Neural cell (in vitro differentiated cells): Measurements from ENCODE around the gene LGR4. TPM values are rescaled to one million over a fixed set of nuclear protein-coding genes. Genes with fewer than 3 reads are reported as not detected.

Source experiments
- H2AFZ ChIP-seq: fragments of 200-600, 300-800 bp; sonication (generic), shearing (Covaris generic); 2 replicates; pipeline ENCODE4 v1.6.0; 2014; ENCODE audit warnings: low read depth, mild to moderate bottlenecking, antibody characterized with exemption, low read length, moderate library complexity
- H3F3A ChIP-seq: fragments of 200-600 bp; shearing (Covaris generic); 2 replicates; pipeline ENCODE4 v1.6.1; 2016; ENCODE audit warnings: mild to moderate bottlenecking, moderate library complexity, mixed read lengths, antibody characterized with exemption, low read length; ENCODE audit not compliant: insufficient read depth, poor library complexity, severe bottlenecking
- H3K27ac ChIP-seq: fragments of 200-600, 300-800 bp; sonication (generic), shearing (Covaris generic); 2 replicates; pipeline ENCODE4 v1.5.1; 2014; ENCODE audit warnings: mild to moderate bottlenecking, low read length, moderate library complexity
- H3K27me3 ChIP-seq: fragments of 300-800, 200-600 bp; sonication (generic), shearing (Covaris generic); 2 replicates; pipeline ENCODE4 v1.6.0; 2014; ENCODE audit warnings: mild to moderate bottlenecking, low read depth, low read length, moderate library complexity; ENCODE audit not compliant: insufficient read depth
- H3K36me3 ChIP-seq: fragments of 300-800, 200-600 bp; sonication (generic), shearing (Covaris generic); 2 replicates; pipeline ENCODE4 v1.5.1; 2014; ENCODE audit warnings: mild to moderate bottlenecking, antibody characterized with exemption, low read length, moderate library complexity; ENCODE audit not compliant: insufficient read depth
- H3K4me2 ChIP-seq: fragments of 300-800, 200-600 bp; sonication (generic), shearing (Covaris generic); 2 replicates; pipeline ENCODE4 v1.6.0; 2014; ENCODE audit warnings: mild to moderate bottlenecking, low read length
- H3K4me3 ChIP-seq: fragments of 300-800, 200-600 bp; sonication (generic), shearing (Covaris generic); 2 replicates; pipeline ENCODE4 v1.5.1; 2014; ENCODE audit warnings: mild to moderate bottlenecking, low read length, moderate library complexity
- H3K79me2 ChIP-seq: fragments of 200-600 bp; shearing (Covaris generic); replicated peaks from 2 replicates; pipeline ENCODE4 v1.6.0; 2014; ENCODE audit warnings: mild to moderate bottlenecking, low read length, moderate library complexity; ENCODE audit not compliant: insufficient read depth
- H3K9ac ChIP-seq: fragments of 300-800, 200-600 bp; sonication (generic), shearing (Covaris generic); 2 replicates; pipeline ENCODE4 v1.6.1; 2016; ENCODE audit warnings: mild to moderate bottlenecking, low read length, mixed read lengths
- H3K9me2 ChIP-seq: fragments of 200-600 bp; shearing (Covaris generic); 2 replicates; pipeline ENCODE4 v1.6.1; 2016; ENCODE audit warnings: mild to moderate bottlenecking, low read length, mixed read lengths; ENCODE audit not compliant: insufficient read depth
- H3K9me3 ChIP-seq: fragments of 200-600, 300-800 bp; sonication (generic), shearing (Covaris generic); 2 replicates; pipeline ENCODE4 v1.6.1; 2016; ENCODE audit warnings: mild to moderate bottlenecking, mixed run types, low read length, moderate library complexity, mixed read lengths
- H4K20me1 ChIP-seq: fragments of 200-600 bp; shearing (Covaris generic); 2 replicates; pipeline ENCODE4 v1.6.1; 2016; ENCODE audit warnings: mild to moderate bottlenecking, mixed run types; ENCODE audit not compliant: insufficient read depth
- EP300 ChIP-seq: fragments of 450-650 bp; conservative IDR thresholded peaks from 2 replicates; pipeline ENCODE4 v1.6.1; 2014; ENCODE audit warnings: antibody characterized with exemption, mild to moderate bottlenecking, moderate library complexity; ENCODE audit not compliant: poor library complexity, severe bottlenecking
- EZH2 ChIP-seq: fragments of 200-600, 300-800 bp; shearing (Covaris generic), sonication (generic); IDR thresholded peaks from 2 replicates; pipeline ENCODE4 v1.6.1; 2014; ENCODE audit warnings: antibody characterized with exemption, low read length, borderline replicate concordance, mild to moderate bottlenecking; ENCODE audit not compliant: insufficient read depth, poor library complexity, severe bottlenecking
- MXI1 ChIP-seq: fragments of 450-650 bp; conservative IDR thresholded peaks from 2 replicates; pipeline ENCODE4 v1.6.1; 2014; ENCODE audit warnings: antibody characterized with exemption, mild to moderate bottlenecking; ENCODE audit not compliant: poor library complexity, severe bottlenecking
- POLR2AphosphoS5 ChIP-seq: IDR thresholded peaks from 2 replicates; pipeline ENCODE4 v1.6.1; 2012
- RAD21 ChIP-seq: fragments of 450-650 bp; conservative IDR thresholded peaks from 2 replicates; pipeline ENCODE4 v1.6.1; 2014; ENCODE audit warnings: antibody characterized with exemption, mild to moderate bottlenecking, moderate library complexity
- SMC3 ChIP-seq: fragments of 450-650 bp; conservative IDR thresholded peaks from 2 replicates; pipeline ENCODE4 v1.6.1; 2014; ENCODE audit warnings: antibody characterized with exemption, mild to moderate bottlenecking, moderate library complexity; ENCODE audit not compliant: poor library complexity
- TAF1 ChIP-seq: IDR thresholded peaks from 2 replicates; pipeline ENCODE4 v1.6.1; 2012; ENCODE audit warnings: low read depth
- polyA plus RNA-seq: library from polyadenylated mRNA; depleted of rRNA; stranded (reverse); fragments of >200 nt; gene quantifications from 2 replicates; pipeline ENCODE4 v1.2.3, GENCODE V29; 2014
- TF ChIP-seq, protein P1 (sequence below): fragments of 450-650 bp; IDR thresholded peaks from 2 replicates; pipeline ENCODE4 v1.5.1; 2014; ENCODE audit warnings: antibody characterized with exemption, mild to moderate bottlenecking, moderate library complexity; ENCODE audit not compliant: poor library complexity, severe bottlenecking
- TF ChIP-seq, protein P2 (sequence below): IDR thresholded peaks from 2 replicates; pipeline ENCODE4 v1.6.1; 2012; ENCODE audit warnings: borderline replicate concordance

Gene LGR4
- polyA plus RNA-seq, 1 donor from 2014 or later, result 11.2 TPM

DNA sequence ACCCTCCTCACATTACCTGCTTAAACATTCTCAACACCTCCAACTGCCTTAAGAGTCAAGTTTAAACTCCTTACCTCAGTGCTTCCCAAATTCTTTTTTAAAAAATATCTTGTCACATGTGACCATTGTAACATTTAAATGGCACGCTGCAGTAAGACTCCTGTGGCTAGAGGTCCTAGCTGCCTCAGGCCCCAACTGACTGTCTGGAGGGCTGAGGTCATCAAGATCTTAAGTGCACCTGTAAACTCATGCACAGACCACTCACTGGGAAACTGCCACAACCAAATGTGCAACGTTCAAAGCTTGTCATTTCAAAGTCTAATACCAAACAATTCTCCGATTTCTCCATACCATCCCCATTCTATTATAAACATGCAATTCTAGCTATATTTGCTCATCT lies 93.1 kb downstream of the LGR4 start:
- Histone ChIP-seq H3K4me3 (no peak overlapping the region), H2AFZ (no peak overlapping the region), H3F3A (no peaks in the 10 kb centered on the region), H3K27me3 (no peaks in the 10 kb centered on the region), H3K27ac (no peak overlapping the region), H3K36me3 (no peaks in the 10 kb centered on the region), H4K20me1 (no peaks in the 10 kb centered on the region), H3K9ac (no peak overlapping the region), H3K4me2 (no peak overlapping the region), H3K9me2 (no peaks in the 10 kb centered on the region), H3K79me2 (no peaks in the 10 kb centered on the region), H3K9me3 (no peaks in the 10 kb centered on the region)
- no peak for TF ChIP-seq EZH2
- no peak for TF ChIP-seq SMC3
- TF ChIP-seq, protein P1, sequence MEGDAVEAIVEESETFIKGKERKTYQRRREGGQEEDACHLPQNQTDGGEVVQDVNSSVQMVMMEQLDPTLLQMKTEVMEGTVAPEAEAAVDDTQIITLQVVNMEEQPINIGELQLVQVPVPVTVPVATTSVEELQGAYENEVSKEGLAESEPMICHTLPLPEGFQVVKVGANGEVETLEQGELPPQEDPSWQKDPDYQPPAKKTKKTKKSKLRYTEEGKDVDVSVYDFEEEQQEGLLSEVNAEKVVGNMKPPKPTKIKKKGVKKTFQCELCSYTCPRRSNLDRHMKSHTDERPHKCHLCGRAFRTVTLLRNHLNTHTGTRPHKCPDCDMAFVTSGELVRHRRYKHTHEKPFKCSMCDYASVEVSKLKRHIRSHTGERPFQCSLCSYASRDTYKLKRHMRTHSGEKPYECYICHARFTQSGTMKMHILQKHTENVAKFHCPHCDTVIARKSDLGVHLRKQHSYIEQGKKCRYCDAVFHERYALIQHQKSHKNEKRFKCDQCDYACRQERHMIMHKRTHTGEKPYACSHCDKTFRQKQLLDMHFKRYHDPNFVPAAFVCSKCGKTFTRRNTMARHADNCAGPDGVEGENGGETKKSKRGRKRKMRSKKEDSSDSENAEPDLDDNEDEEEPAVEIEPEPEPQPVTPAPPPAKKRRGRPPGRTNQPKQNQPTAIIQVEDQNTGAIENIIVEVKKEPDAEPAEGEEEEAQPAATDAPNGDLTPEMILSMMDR, result no peak
- no peak for TF ChIP-seq EP300
- no peak for TF ChIP-seq MXI1
- TF ChIP-seq, protein P2, sequence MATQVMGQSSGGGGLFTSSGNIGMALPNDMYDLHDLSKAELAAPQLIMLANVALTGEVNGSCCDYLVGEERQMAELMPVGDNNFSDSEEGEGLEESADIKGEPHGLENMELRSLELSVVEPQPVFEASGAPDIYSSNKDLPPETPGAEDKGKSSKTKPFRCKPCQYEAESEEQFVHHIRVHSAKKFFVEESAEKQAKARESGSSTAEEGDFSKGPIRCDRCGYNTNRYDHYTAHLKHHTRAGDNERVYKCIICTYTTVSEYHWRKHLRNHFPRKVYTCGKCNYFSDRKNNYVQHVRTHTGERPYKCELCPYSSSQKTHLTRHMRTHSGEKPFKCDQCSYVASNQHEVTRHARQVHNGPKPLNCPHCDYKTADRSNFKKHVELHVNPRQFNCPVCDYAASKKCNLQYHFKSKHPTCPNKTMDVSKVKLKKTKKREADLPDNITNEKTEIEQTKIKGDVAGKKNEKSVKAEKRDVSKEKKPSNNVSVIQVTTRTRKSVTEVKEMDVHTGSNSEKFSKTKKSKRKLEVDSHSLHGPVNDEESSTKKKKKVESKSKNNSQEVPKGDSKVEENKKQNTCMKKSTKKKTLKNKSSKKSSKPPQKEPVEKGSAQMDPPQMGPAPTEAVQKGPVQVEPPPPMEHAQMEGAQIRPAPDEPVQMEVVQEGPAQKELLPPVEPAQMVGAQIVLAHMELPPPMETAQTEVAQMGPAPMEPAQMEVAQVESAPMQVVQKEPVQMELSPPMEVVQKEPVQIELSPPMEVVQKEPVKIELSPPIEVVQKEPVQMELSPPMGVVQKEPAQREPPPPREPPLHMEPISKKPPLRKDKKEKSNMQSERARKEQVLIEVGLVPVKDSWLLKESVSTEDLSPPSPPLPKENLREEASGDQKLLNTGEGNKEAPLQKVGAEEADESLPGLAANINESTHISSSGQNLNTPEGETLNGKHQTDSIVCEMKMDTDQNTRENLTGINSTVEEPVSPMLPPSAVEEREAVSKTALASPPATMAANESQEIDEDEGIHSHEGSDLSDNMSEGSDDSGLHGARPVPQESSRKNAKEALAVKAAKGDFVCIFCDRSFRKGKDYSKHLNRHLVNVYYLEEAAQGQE, result no peak
- TF ChIP-seq RAD21, result no peak
- no peak for TF ChIP-seq POLR2AphosphoS5
- no peak for TF ChIP-seq TAF1

GRCh38 chr11:27375370-27375769 lies 97.2 kb downstream of the LGR4 start:
- Histone ChIP-seq H2AFZ (no peak overlapping the region), H3K27ac (no peak overlapping the region), H4K20me1 (no peaks in the 10 kb centered on the region), H3K9me2 (no peaks in the 10 kb centered on the region), H3K79me2 (no peaks in the 10 kb centered on the region), H3K36me3 (no peaks in the 10 kb centered on the region), H3K27me3 (no peaks in the 10 kb centered on the region), H3F3A (no peaks in the 10 kb centered on the region), H3K4me3 (no peak overlapping the region), H3K4me2 (no peak overlapping the region), H3K9me3 (no peaks in the 10 kb centered on the region), H3K9ac (no peak overlapping the region)
- TF ChIP-seq SMC3 (no peak), EZH2 (no peak), POLR2AphosphoS5 (no peak), TAF1 (no peak), RAD21 (no peak), EP300 (no peak), MXI1 (no peak)
- TF ChIP-seq, protein P1, result no peak
- TF ChIP-seq, protein P2, result no peak
